GM18507 (cell line): ENCODE measurements around the gene CST4.
"Not testable (repeated sequence)": the region's sequence is repeated elsewhere in the genome, so short reads cannot be mapped to it uniquely, and the experiment has no call there.

Experiments used
- DNase-seq: peaks from one replicate; pipeline ENCODE4 v3.0.0; 2011; ENCODE audit warnings: low read depth; ENCODE audit not compliant: insufficient read length; ENCODE audit errors: extremely low spot score
- FAIRE-seq: peaks from 2 replicates; lab custom pipeline; 2011; peaks lifted over from hg19 to GRCh38; lab: Jason Lieb, UNC

CST4 gene

DNA sequence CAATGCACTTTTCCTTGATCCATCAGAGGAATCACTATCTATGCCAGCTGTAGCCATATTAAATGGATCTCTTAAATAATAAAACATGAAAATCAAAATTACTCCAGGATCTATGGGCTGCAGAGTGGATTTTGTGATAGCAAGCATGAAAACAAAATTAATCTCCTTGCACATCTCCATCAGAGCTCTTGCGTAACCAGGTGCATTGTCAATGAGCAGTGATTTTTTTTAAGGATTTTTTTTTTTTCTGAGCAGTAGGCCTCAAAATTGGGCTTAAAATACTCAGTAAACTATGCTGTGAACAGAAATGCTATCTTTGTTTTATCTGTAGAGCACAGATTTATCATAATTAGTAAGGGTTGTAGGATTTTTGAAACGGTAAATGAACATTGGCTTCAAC lies 39.6 kb downstream of the CST4 start:
- FAIRE-seq = no peak
- DNase-seq = no peak

DNA sequence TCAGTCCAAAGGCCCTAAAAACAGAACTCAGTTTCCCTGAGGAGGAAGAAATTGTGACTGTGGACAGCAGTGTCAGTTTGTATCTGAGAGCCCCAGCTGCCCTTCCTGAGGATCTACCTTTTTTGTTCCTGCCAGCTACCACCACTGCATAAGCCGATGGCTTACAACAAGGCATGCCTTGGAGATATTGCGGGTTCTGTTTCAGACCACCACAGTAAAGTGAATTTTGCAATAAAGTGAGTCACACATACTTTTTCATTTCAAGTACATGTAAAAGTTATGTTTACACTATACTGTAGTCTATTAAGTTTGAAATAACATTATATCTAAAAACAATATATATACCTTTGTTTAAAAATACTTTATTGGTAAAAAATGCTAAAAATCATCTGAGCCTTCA lies 41.5 kb downstream of the CST4 start:
- FAIRE-seq = no peak
- no peak for DNase-seq

DNA sequence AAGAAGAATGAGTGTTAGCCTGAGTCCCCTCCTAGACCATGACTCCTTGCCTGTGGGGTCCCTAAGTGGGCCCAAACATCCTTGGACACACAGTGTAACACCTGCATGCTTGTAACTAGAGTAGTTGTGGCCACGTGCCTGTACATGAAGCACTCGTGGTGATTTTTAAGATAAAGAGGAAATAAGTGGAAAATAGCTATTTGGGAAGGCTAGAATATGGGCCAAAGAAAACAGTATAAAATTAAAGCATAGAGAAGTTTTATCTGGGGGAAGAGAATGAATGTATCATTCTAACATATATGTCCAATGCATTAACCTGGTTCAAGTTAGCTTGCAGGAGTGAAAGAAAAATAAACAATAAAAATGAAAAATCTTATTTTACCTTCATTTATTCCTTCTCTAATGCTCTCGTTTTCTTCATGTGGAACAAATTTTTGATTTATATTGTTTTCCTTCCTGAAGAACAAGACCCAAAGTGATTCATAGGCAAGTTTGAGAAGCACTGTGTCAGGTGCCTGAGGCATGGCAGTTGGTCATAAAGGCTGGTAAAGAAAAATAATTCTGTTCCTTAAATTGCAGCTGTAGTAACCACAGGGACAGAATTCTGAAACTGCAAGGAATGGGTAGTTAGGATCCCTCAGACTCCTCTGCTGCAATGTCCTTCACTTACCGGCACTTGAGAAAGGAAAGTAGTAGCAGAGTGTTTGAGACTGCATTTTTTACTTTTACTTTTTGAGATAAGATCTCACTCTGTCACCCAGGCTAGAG lies 42.5 kb downstream of the CST4 start:
- DNase-seq (no peak), FAIRE-seq (no peak)

DNA sequence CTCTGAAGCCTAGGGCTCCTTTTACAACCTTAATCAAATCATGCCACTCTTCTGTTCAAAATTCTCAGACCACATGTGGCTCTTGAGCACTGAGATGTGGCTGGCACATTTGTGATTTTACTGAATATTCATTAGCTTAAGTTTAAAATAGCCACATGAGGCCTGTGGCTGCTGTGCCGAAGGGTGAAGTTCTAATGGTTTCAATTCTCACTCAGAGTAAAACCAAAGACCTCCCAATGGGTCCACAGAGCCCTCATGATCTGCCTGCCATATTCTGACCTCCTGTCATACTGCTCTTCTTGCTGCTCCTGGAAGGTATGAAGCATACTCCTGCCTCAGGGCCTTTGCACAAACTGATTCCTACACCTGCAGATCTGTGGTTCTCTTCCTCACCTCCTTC lies 43.3 kb downstream of the CST4 start:
- FAIRE-seq = peak; percentile 78
- no peak for DNase-seq

DNA sequence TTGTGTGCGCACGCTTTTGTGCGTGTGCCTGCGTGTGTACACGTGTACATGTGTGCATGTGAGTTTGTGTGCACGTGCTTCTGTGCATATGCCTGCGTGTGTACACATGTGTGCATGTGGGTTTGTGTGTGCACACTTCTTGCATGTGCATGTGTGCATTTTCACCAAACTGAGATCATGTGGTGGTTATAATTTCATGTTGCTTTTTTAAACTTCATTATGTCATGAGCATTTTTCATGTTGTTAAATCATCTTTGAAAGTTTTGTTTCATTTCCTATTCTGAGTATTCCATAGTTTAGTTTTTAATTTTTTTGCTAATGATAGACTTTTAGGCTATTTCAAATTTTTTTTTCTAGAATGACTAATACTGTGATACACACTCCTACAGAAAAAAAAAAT lies 44.7 kb downstream of the CST4 start:
- FAIRE-seq = no peak
- no peak for DNase-seq

DNA sequence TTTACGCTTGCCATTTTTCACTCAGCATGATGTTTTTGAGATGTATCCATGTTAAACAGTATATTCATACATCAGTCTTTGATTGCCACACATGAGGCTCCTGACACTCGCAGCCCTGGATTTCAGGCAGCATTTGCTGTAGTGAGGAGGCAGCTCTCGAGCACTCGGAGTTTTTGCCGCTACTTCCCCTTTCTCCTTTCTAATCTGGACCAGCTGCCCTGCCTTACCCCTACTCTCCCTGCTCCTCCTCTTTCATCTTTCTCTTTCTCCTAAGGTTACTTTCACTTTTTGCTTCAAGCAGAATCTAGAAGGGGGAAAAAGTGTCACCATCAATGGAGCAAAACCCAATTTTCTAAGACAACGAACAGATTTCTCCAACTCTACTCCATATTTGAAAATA lies 45.2 kb downstream of the CST4 start:
- FAIRE-seq (peak; percentile 56), DNase-seq (no peak)

DNA sequence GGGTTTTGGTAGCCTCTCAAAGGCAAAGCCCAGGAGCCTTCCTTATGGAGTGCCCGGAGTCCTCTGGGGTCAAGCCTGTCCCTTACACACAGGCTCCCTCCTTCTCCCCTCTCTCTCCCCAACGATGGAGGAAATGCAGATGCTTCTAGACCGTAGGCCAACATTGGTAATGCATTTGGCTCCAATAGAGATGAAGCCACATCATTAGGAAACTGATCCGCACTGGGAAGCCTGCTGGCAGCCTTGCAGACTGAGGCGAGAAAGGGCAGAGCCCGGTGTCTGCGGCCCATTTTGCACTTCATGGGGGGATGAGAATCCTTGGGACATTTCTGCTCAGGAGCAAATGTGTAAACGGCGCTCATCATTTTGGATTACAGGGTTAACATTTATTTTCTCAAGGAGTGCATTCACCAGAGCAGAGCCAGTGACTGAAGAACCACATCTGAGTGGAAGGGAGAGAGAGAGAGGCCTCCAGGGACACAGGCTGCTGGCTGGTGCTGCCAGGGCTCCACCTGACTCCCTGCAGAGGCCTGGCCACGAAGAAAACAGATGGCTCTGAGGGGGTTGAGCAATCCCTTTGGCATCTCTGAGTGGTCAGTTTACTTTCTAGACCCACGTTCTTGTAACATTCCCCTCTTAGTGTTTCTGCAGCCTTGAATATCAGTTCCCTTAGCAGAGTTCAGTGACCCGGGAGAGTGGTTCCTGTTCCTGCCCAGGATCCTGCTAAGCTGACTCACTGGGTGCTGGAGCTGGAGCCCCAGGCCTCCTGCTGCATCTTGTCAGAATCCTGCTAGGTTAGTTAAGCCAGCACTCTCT lies 46.7 kb downstream of the CST4 start:
- DNase-seq (no peak), FAIRE-seq (no peak)

DNA sequence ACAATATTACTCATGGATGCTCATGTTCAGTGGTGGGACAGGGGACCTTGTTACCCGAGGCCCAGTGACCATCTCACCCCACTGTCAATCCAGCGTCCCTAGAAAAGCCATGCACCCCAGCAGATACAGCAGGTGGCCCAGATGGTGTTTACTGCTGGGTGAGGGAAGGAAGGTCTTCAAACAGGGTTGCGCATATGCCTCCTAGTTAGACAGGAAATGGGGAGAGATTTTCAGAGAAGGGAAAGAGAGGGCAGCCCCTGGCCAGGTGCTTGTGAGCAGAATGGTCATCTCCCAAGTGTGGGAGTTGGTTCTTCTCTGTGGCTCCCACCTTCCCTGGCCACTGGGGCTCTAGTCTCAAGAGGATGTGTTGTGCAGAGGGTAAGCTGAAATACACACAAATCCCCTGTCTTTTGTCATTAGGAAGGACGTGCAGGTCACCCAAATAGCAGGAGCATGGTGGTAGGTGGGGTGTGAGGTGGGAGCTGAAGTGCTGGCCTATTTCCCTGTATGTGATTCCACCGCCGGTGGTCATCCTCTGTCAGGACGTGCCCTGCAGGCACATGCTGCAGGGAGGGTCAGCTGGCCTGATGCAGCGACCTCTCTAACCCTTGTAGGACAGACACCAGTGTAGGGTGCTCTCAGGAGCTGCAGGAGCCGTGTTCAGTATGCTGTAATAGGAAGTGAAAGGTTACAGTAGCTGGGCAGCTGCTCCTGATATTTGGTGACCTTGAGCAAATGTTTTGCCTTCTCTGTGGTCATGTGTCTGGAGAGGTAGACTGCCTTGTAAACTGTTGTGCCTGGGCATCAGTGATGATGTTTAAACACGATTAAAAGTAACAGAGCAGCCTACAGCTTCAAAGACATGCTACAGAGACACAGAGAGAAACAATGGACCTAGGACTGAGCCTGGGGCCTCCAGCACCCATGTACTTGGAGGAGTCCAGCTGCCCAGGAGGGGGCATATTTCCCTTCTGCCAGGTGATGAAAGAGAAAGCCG lies 47.9 kb downstream of the CST4 start:
- DNase-seq (no peak), FAIRE-seq (no peak)

DNA sequence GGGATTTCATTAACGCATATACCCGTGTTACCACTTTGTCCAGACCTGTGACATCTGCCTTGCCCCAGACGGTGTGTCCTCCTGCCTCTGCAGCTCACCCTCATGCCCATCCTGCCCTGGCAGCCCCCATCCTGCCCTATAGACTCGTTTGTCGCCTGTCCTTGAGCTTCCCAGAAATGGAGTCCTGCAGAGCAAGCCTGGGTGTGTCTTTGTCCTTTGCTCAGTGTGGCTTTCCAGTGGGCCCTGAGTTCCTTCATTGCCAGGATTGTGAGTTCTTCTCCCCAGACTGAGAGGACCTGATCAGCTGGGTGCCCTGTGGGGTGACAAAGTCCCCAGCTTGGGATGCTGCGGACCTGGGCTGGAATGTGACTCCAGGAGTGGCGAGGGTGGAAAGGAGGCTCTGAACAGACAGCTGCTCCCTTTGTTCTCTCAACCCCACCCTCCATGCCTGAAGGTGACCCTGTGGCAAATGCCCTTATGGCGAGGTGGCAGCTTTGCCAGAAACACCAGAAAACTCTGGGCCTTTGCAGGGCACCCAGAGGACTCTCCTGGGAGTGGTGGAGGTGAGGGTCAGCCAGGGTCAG lies 48.7 kb downstream of the CST4 start:
- DNase-seq (no peak), FAIRE-seq (no peak)

DNA sequence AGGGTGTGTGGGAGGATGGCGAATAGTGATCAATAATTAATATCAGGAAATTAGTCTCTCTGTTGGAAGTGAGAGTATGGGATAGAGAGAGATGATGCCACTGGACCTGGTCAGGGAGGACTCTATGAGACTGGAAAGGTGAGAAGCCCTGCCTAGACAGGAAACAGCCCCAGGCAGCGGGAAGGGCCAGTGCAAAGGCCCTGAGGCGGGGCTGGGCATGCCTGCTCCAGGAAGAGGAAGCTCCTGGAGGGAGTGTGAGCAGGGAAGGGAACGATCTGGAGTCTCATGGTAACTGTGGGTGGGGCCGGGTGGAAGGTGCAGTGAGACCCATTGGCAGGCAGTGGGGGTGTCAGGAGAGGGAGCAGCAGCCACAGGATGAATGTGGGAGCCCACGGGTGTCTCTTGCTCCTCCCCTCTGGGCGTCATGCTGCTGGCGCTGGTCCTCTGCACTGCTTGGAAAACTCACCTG lies 49.3 kb downstream of the CST4 start:
- DNase-seq (no peak), FAIRE-seq (no peak)

DNA sequence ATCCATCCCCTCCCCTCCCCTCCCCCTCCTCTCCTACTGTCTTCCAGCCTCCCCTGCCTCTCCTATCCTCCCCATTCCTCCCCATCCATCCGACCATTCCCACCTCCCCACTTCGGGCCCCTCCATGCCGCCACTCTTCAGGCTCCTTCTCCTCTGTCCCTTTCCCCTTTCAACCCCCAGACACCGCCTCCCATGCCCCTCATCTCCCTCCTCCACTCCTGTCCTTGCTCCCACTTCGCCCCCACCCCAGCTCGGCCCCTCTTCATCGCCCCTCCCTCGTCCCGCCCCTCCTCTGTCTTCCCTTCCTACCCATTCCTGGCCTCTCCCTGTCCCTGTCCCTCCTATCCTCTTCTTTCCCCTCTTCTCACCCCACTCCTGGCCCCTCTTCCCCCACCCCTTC lies 50.5 kb downstream of the CST4 start:
- FAIRE-seq = no peak
- no peak for DNase-seq

DNA sequence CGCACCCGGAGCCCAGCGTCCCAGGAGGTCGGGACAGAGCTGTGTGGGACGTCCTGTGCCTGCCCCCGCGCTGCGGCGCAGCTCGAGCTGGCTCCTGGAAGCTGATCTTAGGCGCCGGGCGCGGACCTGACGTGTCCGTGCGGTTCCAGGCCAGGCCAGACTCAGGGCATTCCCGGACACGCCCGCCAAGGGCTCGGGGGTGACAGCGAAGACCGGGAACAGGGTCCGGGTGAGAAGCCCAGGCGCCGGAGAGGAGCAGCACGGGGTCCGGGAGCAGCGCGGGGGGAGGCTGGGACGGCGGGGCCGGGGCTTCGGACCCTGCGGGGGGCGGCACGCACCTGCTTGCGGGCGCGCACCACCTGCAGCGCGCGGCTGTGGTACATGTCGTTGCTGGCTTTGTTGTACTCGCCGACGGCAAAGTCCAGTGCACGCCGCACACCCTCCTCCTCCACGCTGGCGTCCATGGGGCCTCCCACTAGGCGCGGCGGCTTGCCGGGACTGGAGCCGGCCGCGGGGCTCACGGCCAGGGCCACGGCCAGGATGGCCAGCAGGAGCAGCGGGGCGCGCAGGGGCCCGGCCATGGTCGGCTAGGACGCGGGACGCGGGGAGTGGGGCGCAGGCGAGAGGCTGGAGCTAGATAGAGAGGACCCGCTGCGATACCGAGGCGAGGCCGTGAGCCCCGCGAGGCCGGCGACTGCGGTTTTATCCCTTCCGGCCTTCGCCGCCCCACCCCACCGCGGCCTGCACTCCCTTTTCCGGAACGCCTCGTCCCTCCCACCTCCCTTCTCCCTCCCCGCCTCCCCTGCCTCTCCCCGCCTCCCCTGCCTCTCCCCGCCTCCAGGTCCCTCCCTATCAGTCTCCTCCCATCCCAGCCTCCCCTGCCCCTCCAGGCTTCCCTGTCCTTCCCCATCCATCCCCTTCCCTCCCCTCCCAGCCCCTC lies 51.3 kb downstream of the CST4 start, which contains the start of gene CST3:
Gene CST3, minus strand, starts transcription at position 674 of the 940 bp plus-strand sequence. Its CDS starts 93 bp downstream, at position 581.
- DNase-seq (peak; percentile 71), FAIRE-seq (peak; percentile 51)

DNA sequence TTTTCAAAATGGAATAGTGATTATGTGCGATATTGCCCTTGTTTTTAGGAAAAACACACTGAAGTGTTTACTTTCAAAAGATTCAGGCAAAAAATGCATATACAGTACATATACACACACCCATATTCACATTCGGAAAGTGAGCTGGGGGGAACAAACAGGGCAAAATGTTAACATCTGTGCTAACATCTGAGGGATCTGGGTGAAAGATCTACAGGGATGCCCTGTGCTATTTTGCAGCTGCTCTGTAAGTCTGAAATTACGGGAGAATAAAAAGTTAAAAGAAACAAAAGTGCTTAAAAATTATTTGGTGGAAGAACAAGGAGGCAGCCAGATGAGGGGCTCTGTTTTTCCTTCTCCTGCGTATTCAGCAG lies 51.9 kb downstream of the CST4 start:
- DNase-seq (no peak), FAIRE-seq (no peak)

DNA sequence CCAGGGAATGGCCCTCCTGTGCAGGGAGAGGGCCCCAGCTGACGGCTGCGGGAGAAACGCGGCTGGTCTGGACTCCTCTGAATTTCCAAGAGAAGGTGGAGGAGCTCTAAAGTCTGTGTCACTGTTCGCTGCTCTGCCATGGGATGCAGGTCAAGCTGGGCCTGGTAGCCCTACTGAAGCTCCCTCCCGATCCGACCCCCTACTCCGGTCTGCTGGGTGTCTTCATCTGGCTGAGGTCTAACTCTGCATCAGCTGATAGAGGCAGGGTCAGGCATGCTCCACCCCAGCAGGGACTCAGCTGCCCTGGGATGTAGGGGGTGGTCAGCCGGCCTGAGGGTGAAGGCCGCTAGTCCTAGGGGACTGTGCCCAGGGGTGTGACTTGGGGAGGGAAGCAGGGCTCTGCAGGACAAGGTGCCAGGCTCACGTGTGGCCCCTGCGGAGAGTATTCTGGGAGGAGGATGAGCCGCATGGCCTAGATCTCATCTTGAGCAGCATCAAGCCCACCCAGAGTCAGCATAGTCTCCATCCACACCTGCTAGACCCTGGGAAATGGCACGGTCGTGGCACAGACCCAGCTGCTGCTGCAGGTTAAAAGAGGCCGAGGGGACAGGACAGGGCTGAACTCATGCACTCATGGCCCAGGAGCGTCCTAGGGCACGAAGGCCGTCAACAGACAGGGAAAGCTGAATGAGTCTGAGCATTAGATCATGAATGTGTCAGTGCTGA lies 52.5 kb downstream of the CST4 start:
- DNase-seq = no peak
- no peak for FAIRE-seq

DNA sequence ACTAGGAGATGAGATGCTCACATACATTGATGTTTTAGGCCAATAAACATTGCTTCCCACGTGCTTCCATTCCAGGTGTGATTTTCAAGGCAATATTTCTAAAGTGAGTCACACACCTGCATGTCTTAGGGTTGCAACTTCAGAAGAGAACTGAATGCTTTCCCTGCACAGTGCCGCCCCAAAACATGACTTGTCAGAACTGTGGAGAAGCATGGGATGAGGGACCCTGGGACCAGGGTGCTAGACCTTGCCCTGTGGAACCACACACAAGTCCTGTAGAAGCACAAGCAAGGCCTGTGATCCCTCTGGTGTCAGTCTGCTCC lies 53.1 kb downstream of the CST4 start:
- DNase-seq, FAIRE-seq: not testable (repeated sequence)
